HepG2 (cell line): Measurements from ENCODE around the gene NAA25. TPM values are rescaled to one million over a fixed set of nuclear protein-coding genes. Genes with fewer than 3 reads are reported as not detected.

ENCODE experiments used
- DR1 ChIP-seq: sonication (generic); formaldehyde crosslinking; IDR thresholded peaks from 2 replicates; pipeline ENCODE4 v1.8.0; 2021; ENCODE audit warnings: mild to moderate bottlenecking, missing genetic modification reagents, inconsistent platforms
- EEA1 ChIP-seq: sonication (generic); formaldehyde crosslinking; IDR thresholded peaks from 2 replicates; pipeline ENCODE4 v1.5.1; 2020; ENCODE audit warnings: mild to moderate bottlenecking, missing genetic modification reagents, borderline replicate concordance
- HOXA5 ChIP-seq: sonication (generic); formaldehyde crosslinking; IDR thresholded peaks from 2 replicates; pipeline ENCODE4 v1.4.0; 2020; ENCODE audit warnings: missing genetic modification reagents
- MYNN ChIP-seq: sonication (generic); formaldehyde crosslinking; IDR thresholded peaks from 2 replicates; pipeline ENCODE4 v1.4.0; 2020; ENCODE audit warnings: mild to moderate bottlenecking, low read depth, missing genetic modification reagents
- NR2F6 ChIP-seq, 2 experiments: IDR thresholded peaks; 2 replicates each; pipeline ENCODE4 v1.6.1; 2016; ENCODE audit warnings: antibody characterized with exemption in 1 of 2, mild to moderate bottlenecking in 1 of 2
- PAWR ChIP-seq: sonication (generic); formaldehyde crosslinking; IDR thresholded peaks from 2 replicates; pipeline ENCODE4 v1.4.0; 2020; ENCODE audit warnings: missing genetic modification reagents, mild to moderate bottlenecking, borderline replicate concordance
- PTBP1 ChIP-seq: fragments of 200-400 bp; formaldehyde crosslinking; IDR thresholded peaks from 2 replicates; pipeline ENCODE4 v1.6.1; 2018; ENCODE audit warnings: low read length, low read depth; ENCODE audit not compliant: poor library complexity, severe bottlenecking
- RARG ChIP-seq: sonication (generic); formaldehyde crosslinking; IDR thresholded peaks from 2 replicates; pipeline ENCODE4 v1.4.0; 2020; ENCODE audit warnings: low read depth, mild to moderate bottlenecking, missing genetic modification reagents
- SKI ChIP-seq: fragments of 450-650 bp; IDR thresholded peaks from one replicate; pipeline ENCODE4 v1.6.1; 2018; ENCODE audit warnings: mild to moderate bottlenecking; ENCODE audit not compliant: partially characterized antibody
- SMAD9 ChIP-seq: sonication (generic); formaldehyde crosslinking; IDR thresholded peaks from 2 replicates; pipeline ENCODE4 v1.5.1; 2020; ENCODE audit warnings: mild to moderate bottlenecking, missing genetic modification reagents
- ZBTB7A ChIP-seq: sonication (generic); formaldehyde crosslinking; IDR thresholded peaks from 2 replicates; pipeline ENCODE4 v1.8.0; 2022; ENCODE audit warnings: mild to moderate bottlenecking, missing genetic modification reagents
- ZEB1 ChIP-seq: IDR thresholded peaks from 2 replicates; pipeline ENCODE4 v1.6.1; 2012; ENCODE audit warnings: mild to moderate bottlenecking, low read depth, inconsistent platforms; ENCODE audit not compliant: insufficient replicate concordance
- ZKSCAN5 ChIP-seq: sonication (generic); formaldehyde crosslinking; IDR thresholded peaks from 2 replicates; pipeline ENCODE4 v1.5.1; 2020; ENCODE audit warnings: mild to moderate bottlenecking, missing genetic modification reagents
- ZNF232 ChIP-seq: sonication (generic); formaldehyde crosslinking; IDR thresholded peaks from 2 replicates; pipeline ENCODE4 v1.4.0; 2020; ENCODE audit warnings: missing genetic modification reagents, borderline replicate concordance
- ZNF3 ChIP-seq: IDR thresholded peaks from 2 replicates; pipeline ENCODE4 v1.7.0; 2017; ENCODE audit warnings: inconsistent platforms
- ZNF703 ChIP-seq: sonication (generic); formaldehyde crosslinking; IDR thresholded peaks from 2 replicates; pipeline ENCODE4 v1.5.1; 2020; ENCODE audit warnings: missing genetic modification reagents, mild to moderate bottlenecking, moderate library complexity, borderline replicate concordance
- ZZZ3 ChIP-seq: sonication (generic); formaldehyde crosslinking; IDR thresholded peaks from 2 replicates; pipeline ENCODE4 v1.4.0; 2020; ENCODE audit warnings: missing genetic modification reagents, mild to moderate bottlenecking, borderline replicate concordance
- polyA plus RNA-seq, 8 experiments: library from polyadenylated mRNA; depleted of rRNA in 3 of 8; stranded (reverse) in 7 of 8; unstranded in 1 of 8; fragments of >200 nt; fragmentation: Illumina TruSeq in 4 of 8; extraction: Trizol in 4 of 8; gene quantifications; 2 replicates each; pipeline versions ENCODE4 v1.2.1 to v1.2.3, GENCODE V29; 2011 to 2016; ENCODE audit warnings: low read depth in 4 of 8, missing spikeins in 1 of 8, mixed read lengths in 1 of 8; ENCODE audit not compliant: insufficient read depth in 1 of 8
- total RNA-seq, 5 experiments: library from RNA; depleted of rRNA; stranded (reverse); fragments of >200 nt; fragmentation: Illumina TruSeq; extraction: Trizol; gene quantifications; 2 replicates each; pipeline ENCODE4 v1.2.3, GENCODE V29; 2016; ENCODE audit warnings: low read depth in 1 of 5
- TF ChIP-seq, protein P1 (sequence below), 2 experiments: sonication (generic) in 1 of 2; formaldehyde crosslinking in 1 of 2; IDR thresholded peaks; 2 replicates each; pipeline versions ENCODE4 v1.6.1 to v1.9.0; 2014 to 2022; ENCODE audit warnings: antibody characterized with exemption in 1 of 2, borderline replicate concordance in 1 of 2, inconsistent platforms in 1 of 2, low read depth in 1 of 2, missing genetic modification reagents in 1 of 2
- TF ChIP-seq, protein P2 (sequence below): sonication (generic); formaldehyde crosslinking; conservative IDR thresholded peaks from 2 replicates; pipeline ENCODE4 v1.4.0; 2020; ENCODE audit warnings: missing genetic modification reagents

The NAA25 gene
- total and polyA plus RNA-seq, 2 of the 13 experiments (the other 11 are each of a cell fraction or from before 2014, with no cell fraction given): 11.4 to 32.0 TPM

DNA sequence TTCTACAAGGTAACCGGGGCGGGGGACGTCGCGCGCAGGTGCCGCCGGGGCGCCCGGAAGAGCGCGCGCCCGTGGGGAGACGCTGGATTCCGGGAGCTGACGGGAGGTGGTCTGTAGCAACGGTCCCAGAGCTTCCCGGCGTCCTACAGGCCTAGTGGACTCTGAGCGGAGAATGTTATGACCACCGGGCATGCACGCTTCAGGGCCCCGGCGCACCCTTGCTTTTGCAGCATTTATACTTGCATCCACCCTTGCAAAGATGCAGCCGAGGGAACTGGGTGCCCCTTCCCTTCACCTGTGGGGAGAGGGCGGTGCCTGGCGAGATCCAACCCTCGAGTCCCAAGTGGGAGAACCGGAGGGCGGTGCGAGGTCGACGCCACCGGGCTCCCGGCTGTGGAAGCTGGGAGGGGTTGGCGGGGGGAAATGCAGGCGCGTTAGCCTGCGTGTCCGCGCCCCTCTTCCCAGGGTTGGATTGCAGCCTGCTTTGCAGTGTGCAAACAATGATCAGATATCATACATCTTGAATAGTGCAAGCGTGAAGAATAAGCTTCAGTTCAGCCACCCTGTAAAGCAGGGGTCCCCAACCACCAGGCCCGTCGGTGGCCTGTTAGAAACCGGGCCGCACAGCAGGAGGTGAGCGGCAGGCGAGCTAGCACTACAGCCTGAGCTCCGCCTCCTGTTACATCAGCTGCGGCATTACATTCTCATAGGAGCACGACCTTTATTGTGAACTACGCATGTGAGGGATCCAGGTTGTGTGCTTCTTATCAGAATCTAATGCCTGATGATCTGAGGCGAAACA is 94.8 kb downstream of the NAA25 start (continued):
- TF ChIP-seq, protein P1, sequence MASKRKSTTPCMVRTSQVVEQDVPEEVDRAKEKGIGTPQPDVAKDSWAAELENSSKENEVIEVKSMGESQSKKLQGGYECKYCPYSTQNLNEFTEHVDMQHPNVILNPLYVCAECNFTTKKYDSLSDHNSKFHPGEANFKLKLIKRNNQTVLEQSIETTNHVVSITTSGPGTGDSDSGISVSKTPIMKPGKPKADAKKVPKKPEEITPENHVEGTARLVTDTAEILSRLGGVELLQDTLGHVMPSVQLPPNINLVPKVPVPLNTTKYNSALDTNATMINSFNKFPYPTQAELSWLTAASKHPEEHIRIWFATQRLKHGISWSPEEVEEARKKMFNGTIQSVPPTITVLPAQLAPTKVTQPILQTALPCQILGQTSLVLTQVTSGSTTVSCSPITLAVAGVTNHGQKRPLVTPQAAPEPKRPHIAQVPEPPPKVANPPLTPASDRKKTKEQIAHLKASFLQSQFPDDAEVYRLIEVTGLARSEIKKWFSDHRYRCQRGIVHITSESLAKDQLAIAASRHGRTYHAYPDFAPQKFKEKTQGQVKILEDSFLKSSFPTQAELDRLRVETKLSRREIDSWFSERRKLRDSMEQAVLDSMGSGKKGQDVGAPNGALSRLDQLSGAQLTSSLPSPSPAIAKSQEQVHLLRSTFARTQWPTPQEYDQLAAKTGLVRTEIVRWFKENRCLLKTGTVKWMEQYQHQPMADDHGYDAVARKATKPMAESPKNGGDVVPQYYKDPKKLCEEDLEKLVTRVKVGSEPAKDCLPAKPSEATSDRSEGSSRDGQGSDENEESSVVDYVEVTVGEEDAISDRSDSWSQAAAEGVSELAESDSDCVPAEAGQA (IDR thresholded peaks at IDR 0.05; ENCODE audit: low read depth): no peak
- TF ChIP-seq, protein P1 (CRISPR knock-in tag; IDR thresholded peaks at IDR 0.05; ENCODE audit: borderline replicate concordance): no peak
- TF ChIP-seq DR1 (CRISPR knock-in tag): no peak; the same call in 1 of the 2 replicates
- 0 out of 2 replicates have a peak, but pooled peaks have one; percentile 15 for TF ChIP-seq EEA1 (CRISPR knock-in tag)
- TF ChIP-seq ZNF3: no peak; the same call in 1 of the 2 replicates
- no peak for TF ChIP-seq ZNF232 (CRISPR knock-in tag)
- 0 out of 2 replicates have a peak, but pooled peaks have one; percentile 16 for TF ChIP-seq HOXA5 (CRISPR knock-in tag)
- TF ChIP-seq RARG (CRISPR knock-in tag): peak; percentile 92; the same call in 1 of the 2 replicates
- TF ChIP-seq SMAD9 (CRISPR knock-in tag): no peak
- no peak for TF ChIP-seq ZBTB7A (CRISPR knock-in tag)
- TF ChIP-seq NR2F6 (IDR thresholded peaks at IDR 0.05): no peak
- TF ChIP-seq NR2F6 (CRISPR knock-in tag; IDR thresholded peaks at IDR 0.05): peak; percentile 52; the same call in 1 of the 2 replicates
- TF ChIP-seq ZZZ3 (CRISPR knock-in tag): peak; percentile 52; the same call in 1 of the 2 replicates
- peak; percentile 84; the same call in 1 of the 2 replicates for TF ChIP-seq ZKSCAN5 (CRISPR knock-in tag)
- TF ChIP-seq PAWR (CRISPR knock-in tag): no peak; the same call in 1 of the 2 replicates
- no peak for TF ChIP-seq PTBP1
- no peak for TF ChIP-seq SKI
- no peak for TF ChIP-seq ZEB1
- peak; percentile 20; the same call in 1 of the 2 replicates for TF ChIP-seq ZNF703 (CRISPR knock-in tag)
- TF ChIP-seq, protein P2, sequence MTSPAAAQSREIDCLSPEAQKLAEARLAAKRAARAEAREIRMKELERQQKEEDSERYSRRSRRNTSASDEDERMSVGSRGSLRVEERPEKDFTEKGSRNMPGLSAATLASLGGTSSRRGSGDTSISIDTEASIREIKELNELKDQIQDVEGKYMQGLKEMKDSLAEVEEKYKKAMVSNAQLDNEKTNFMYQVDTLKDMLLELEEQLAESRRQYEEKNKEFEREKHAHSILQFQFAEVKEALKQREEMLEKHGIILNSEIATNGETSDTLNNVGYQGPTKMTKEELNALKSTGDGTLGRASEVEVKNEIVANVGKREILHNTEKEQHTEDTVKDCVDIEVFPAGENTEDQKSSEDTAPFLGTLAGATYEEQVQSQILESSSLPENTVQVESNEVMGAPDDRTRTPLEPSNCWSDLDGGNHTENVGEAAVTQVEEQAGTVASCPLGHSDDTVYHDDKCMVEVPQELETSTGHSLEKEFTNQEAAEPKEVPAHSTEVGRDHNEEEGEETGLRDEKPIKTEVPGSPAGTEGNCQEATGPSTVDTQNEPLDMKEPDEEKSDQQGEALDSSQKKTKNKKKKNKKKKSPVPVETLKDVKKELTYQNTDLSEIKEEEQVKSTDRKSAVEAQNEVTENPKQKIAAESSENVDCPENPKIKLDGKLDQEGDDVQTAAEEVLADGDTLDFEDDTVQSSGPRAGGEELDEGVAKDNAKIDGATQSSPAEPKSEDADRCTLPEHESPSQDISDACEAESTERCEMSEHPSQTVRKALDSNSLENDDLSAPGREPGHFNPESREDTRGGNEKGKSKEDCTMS (CRISPR knock-in tag): no peak
- TF ChIP-seq MYNN: no peak
